ENCODE data around the gene CHN1.

The CHN1 gene

GRCh38 chr2:174768557-174768956 lies 236.6 kb downstream of the CHN1 start:
- no peak for TF ChIP-seq ZFX (IDR thresholded peaks at IDR 0.05; ENCODE audit: borderline replicate concordance)
- TF ChIP-seq CTCF (IDR thresholded peaks at IDR 0.05), result no peak
- H3K27ac ChIP-seq, result no peak overlapping the region

- no peak for TF ChIP-seq CTCF (IDR thresholded peaks at IDR 0.05)
- no peak for TF ChIP-seq ZFX (IDR thresholded peaks at IDR 0.05; ENCODE audit: borderline replicate concordance)
- no peak overlapping the region for H3K27ac ChIP-seq
These were observed 238.9 kb downstream of the CHN1 start for GRCh38 chr2:174766271-174766670.

GRCh38 chr2:174765576-174765975 lies 239.6 kb downstream of the CHN1 start:
- TF ChIP-seq CTCF (IDR thresholded peaks at IDR 0.05), result no peak
- TF ChIP-seq ZFX (IDR thresholded peaks at IDR 0.05; ENCODE audit: borderline replicate concordance), result no peak
- H3K27ac ChIP-seq, result no peak overlapping the region

GRCh38 chr2:174764280-174765255 lies 240.6 kb downstream of the CHN1 start, which contains the start of gene CHRNA1:
TSS of gene CHRNA1 (minus strand) at chr2:174764472. CDS start at chr2:174764394, 78 bp downstream.
- no peak within 1 kb of the TSS for H3K27ac ChIP-seq
- no peak for TF ChIP-seq CTCF (IDR thresholded peaks at IDR 0.05)
- TF ChIP-seq ZFX (IDR thresholded peaks at IDR 0.05; ENCODE audit: borderline replicate concordance), result no peak

- no peak overlapping the region for H3K27ac ChIP-seq
- TF ChIP-seq CTCF (IDR thresholded peaks at IDR 0.05) (no peak), ZFX (IDR thresholded peaks at IDR 0.05; ENCODE audit: borderline replicate concordance) (no peak)
These were observed 241.4 kb downstream of the CHN1 start for GRCh38 chr2:174763780-174764179.

GRCh38 chr2:174762464-174762863 lies 242.7 kb downstream of the CHN1 start:
- TF ChIP-seq ZFX (IDR thresholded peaks at IDR 0.05; ENCODE audit: borderline replicate concordance) (no peak), CTCF (IDR thresholded peaks at IDR 0.05) (no peak)

GRCh38 chr2:174761837-174762236 lies 243.3 kb downstream of the CHN1 start:
- H3K27ac ChIP-seq, result no peak overlapping the region

More at GRCh38 chr2:174762464-174762863, 242.7 kb downstream of the CHN1 start:
- H3K27ac ChIP-seq, result no peak overlapping the region

More at GRCh38 chr2:174761837-174762236, 243.3 kb downstream of the CHN1 start:
- no peak for TF ChIP-seq CTCF (IDR thresholded peaks at IDR 0.05)
- no peak for TF ChIP-seq ZFX (IDR thresholded peaks at IDR 0.05; ENCODE audit: borderline replicate concordance)

Measured in 22Rv1 (cell line).